Femur (tissue), 1 donor: ENCODE data around the gene S100A7A.
"Not testable (repeated sequence)": the region's sequence is repeated elsewhere in the genome, so short reads cannot be mapped to it uniquely, and the experiment has no call there.

Experiments
- DNase-seq: peaks from one replicate; pipeline ENCODE4 v3.0.0-alpha.2; 2017

The S100A7A gene

DNA sequence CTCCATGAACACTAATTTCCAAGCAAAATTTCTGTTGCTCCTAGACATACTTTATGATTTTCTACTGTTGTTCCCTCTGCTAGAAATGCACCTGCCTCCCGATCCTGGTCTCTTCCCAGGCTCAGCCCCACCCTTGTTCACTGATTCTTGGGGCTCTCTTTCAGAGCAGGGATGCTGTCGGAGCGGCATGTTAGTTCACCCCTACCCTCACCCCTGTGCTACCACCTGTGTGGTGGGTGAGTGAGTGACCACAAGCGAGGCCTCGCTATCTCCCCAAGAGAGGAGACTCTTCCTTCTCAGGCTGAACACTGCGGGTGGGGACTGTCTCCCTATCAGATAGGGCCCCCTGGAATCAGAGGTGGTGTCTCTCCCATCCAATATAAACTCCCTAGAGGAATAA, 20.5 kb upstream of the S100A7A start:
- DNase-seq, result no peak

DNA sequence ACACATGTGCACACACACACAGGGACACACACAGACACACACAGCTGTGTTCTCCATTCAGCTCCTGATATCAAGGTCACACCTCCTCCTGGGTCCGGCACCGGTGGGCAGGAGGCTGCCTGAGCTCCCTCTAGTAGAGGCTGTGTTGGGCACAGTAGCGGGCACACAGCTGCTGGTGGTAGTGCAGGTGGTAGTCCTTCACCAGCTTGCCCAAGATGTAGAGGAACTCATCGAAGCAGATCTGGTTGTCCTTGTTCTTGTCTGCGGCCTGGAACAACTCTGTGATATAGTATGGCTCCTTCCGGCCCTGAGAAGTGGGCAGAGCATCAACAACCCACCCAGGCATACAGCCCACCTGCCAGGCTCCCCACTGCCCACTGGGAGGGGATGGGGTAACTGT, 19.9 kb upstream of the S100A7A start:
- DNase-seq, result no peak

DNA sequence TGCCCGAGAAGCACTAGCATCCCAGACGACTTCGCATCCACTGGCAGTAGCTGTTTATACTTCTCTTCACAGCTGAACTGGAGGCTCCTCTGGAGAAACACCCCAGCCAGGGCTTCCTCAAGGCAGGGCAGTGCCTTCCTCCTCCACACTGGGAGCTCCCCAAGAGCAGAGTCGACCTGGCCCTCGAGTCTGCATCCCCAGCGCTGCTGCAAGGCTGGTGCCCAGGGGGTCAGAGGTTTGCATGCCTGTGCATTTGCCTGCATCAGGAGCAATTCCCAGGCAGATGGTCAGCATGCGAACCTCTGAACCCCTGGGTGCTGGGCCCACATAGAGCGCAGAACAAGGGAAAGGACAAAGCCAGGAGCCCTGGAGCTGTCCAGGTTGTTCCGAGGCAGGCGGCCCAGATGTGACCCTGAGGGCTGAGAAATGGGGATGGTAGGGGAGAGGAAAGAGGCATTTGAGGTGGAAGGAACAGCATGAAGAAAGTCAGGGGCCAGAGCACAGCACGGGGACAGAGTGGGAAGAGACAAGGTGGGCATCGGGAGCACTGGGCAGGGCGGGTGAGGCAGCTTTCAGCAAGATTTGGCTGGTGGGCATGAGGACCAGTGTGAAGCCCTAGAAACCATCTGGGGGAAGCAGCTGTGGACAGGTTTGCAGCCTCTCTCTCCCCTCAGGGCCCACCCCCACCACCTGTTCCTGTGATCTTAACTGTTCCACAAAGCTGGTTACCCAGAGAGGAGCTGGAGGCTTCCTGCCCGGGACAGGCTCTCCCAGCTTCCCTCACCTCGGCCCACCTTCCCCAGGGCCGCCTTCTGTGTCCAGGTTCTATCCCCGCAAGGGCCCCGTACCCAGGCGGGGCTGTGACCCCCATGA, 19.0 kb upstream of the S100A7A start:
- no peak for DNase-seq

DNA sequence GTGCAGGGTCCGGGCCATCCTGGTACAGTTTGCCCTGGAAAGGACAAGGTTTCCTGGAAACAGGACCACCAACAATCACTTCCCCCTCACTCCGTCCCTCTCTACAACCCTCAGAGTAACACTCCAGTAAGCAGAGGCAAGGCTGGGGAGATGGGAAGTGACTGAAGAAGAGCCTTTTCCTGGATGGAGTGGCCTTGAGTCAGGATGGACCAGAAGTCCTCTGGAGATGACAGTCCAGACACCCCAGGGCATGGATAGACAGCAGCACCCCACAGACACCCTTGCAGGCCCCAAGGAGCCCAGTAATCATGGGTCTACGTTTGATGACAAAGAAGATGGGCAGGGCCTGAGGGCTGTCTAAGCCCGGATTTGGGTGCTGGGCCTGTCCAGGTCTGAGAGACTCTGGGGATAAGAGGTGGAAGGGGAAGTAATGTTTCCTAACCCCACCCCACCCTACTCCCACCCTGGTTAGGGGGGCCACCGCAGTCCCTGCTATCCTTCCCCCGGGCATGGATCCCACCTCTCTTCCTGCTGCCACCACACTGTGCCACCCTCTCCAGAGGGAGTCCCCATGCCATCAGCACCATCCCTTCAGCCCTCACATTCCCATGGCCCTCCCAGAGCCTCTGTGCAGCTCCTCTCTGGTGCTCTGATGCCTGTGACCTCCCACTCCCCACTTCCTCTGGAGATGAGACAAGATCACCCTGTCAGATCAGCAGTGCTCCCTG, 18.2 kb upstream of the S100A7A start:
- DNase-seq, result no peak

DNA sequence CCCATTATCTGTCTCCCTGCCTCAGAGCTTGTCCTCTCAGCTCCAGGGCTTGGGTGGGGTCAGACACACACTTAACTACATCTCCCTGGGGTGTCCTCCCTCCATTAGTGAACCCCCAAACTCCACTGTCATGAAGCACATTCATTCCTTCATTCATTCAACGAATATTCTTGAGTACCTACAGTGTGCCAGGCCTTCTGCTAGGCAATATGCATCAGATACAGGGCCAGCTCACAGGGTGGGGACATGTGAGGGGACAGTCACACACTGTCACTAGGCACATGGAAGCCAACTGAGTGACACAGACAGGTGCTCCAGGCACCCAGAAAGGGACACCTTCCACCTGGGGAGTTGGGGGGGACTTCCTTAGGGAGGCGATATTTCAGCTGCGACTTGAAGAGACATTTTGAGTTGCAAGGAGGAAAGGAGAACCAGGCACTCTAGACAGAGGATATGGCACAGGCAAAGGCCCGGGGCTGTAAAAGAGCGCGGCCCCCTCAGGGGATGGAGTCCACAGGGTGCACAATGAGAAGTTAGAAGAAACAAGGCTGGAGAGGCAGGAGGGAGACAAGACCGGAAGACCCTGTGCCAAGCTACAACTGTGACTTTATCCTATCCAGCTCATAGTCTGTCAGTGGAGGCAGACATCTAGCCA, 16.8 kb upstream of the S100A7A start:
- no peak for DNase-seq

DNA sequence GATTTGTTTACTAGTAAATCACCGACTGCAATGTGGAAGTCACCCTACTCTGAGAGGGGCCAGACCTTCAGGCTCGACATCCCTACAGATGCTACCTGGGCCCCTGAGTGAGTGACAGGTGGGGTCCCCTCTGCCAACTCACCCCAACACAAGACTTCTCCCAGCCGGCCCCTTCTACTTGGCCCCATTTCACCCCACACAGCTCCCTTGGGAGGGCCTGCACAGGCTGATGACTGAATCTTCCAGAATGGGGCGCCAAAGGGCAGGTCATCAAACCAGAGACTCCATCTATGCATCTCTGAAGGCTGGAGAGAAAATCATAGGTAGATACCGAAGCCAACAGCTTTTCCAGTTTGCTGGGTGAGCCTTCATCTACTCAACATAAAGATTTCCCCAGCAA, 16.1 kb upstream of the S100A7A start:
- DNase-seq, result no peak

DNA sequence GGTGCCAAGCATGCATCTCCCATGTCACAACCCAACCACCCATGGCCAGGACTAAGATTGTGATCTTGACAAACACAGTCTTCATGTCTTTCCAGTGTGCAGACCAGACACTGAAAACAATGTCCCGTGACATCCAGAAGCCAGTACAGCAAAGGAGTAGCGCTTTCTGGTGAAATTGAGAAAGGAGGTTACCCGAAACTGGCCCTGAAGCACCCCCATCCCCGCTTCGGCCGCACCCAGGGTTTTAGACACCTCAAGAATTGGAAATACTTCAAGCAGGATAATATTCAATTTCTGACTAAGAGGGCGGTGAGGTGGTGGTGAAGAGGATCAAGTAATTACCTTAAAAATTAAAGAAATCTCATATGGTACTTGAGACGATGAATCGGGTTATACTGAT, 14.9 kb upstream of the S100A7A start:
- no peak for DNase-seq

DNA sequence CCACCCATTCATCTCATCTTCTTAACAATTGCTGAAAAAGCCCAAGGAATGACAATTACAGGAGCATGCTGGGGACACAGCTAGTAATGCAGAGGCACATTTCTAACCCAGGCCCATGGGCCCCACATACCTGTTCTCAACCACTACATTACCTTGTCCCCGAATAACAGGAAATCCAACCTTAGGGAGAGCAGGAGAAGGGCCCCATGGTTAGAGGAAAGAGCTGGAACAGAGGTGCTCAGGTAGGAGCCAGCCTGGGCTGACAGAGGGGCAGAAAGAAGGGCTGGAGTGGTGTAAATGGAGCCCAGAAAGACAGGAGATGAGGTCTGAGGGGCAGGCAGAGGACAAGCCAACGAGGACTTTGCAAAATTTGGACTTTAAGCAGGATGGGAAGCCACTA, 14.1 kb upstream of the S100A7A start:
- DNase-seq, result no peak

DNA sequence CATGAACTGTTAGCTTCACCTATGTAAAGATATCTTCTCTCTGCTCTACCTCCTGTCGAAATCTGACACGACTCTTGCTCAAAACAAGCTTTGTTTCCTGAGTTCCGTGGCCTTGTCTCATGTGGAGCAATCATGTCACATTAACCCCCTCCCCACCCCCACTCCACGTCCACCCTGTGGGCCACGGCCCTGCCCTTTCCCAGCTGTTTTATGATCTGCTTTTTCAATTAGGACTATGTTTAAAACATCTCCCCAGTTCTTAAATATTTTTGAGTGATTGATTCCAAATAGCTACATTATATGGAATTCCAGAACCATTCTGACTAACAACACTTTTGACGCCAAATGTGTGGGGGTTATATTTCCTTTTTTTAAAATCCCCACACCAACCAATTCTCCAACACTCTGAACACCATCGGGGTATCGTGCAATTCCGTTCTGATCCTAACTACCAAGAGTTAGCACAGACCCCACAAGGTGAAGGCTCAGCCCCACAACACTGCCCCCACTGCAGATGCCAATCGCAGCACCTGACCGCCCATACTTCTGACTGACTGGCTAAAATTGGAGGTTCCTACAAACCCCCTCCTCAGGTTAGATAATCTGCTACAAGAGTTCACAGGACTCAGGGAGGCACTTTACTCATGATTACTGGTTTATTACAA, 12.8 kb upstream of the S100A7A start:
- no peak for DNase-seq

DNA sequence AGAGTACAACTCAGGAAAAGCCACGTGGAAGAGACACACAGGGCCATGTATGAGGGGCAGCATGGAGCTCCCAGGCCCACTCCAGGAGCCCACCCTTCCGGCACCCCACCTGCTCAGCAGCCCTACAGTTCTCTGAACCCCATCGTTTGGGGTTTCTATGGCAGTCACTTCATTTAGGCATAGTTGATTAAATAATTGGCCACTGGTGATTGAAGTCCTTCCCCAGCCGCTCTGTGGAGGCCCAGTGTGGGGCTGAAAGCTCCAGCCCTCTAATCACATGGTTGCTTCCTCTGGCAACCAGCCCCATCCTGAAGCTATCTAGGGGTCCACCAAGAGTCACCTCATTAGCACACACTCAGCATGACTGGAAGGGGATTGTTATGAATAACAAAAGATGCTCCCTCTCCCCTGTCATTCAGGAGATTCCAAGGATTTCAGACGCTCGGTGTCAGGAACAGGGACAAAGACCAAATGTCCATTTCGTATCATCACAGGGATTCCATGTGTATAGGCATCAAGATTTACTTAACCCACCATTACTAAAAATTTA, 12.2 kb upstream of the S100A7A start:
- no peak for DNase-seq

DNA sequence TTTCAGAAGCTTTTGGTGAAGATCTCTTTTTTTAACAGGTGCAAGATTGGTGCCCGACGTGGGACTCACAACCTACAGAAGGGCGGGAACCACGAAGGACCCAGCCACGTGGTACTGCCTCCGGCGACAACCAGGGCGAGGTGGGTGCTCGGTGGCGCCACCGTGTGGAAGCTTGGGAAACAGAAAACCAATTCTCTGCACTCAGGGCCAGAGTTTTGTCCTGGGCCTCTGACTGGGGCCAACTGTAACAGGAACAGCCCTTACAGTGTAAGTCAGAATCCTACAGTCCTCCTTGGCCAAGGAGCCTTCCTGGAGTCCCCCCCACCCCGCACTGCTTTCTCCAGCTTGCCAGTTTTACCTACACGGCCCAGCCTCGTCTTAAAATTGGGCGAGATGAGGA, 11.6 kb upstream of the S100A7A start:
- DNase-seq, result peak; percentile 31

DNA sequence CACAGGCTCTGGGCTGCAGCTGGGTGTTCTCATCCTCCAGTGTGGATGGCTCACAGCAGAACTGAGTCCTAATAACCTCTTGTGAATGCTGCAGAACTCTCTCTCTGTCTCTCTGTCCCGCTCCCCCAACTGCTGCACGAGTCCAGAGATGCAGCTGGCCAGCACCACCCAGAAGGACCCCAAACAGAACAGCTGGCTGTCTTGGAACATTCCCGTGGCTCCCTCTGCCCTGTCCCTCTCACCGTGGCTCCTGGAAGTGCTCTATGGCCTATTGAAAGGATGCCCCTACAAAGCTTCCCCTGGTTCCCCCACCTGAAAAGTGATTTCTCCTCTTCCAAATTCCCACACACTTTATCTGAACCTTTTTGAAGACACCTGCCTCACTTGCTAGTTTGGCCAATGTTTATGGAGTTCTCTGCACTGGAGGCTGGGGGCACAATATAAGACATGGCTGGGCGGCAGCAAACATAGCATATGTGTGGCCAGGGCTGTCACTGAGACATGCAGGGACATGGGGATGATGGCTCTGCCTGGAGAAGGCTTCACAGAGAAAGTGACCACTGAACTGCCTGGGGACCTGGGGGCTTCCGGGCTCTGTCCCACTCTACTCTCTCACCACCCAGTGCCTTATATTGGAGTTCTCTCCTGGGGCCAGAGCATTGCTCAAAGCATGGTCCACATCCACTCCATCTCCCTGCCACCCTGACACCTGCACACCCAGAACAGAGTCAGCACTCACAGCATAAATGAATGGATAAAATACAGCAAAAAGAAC, 10.3 kb upstream of the S100A7A start:
- DNase-seq, result not testable (repeated sequence)

DNA sequence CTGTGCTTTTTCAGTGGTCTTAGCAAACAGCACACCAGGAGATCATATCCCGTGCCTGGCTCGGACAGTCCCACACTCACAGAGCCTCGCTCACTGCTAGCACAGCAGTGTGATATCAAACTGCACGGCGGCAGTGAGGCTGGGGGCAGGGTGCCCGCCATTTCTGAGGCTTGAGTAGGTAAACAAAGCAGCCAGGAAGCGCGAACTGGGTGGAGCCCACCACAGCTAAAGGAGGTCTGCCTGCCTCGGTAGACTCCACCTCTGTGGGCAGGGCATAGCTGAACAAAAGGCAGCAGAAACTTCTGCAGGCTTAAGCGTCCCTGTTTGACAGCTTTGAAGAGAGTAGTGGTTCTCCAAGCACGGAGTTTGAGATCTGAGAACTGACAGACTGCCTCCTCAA, 9.0 kb upstream of the S100A7A start:
- not testable (repeated sequence) for DNase-seq

DNA sequence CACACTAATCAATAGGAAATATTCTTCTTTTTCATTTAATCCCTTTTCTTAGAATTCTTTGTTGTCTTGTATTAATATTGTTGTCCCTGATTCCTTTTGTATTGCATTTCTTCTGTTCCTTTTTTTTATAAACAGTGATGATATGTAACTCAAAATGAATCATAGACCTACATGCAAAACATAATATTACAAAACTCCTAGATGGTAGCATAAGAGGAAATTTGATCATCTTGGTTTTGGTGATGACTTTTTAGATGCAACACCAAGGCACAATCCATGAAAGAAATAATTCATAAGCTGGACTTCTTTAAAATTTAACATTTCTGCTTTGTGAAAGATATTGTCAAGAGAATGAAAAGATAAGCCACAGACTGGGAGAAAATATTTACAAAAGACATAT, 2.4 kb upstream of the S100A7A start:
- not testable (repeated sequence) for DNase-seq

DNA sequence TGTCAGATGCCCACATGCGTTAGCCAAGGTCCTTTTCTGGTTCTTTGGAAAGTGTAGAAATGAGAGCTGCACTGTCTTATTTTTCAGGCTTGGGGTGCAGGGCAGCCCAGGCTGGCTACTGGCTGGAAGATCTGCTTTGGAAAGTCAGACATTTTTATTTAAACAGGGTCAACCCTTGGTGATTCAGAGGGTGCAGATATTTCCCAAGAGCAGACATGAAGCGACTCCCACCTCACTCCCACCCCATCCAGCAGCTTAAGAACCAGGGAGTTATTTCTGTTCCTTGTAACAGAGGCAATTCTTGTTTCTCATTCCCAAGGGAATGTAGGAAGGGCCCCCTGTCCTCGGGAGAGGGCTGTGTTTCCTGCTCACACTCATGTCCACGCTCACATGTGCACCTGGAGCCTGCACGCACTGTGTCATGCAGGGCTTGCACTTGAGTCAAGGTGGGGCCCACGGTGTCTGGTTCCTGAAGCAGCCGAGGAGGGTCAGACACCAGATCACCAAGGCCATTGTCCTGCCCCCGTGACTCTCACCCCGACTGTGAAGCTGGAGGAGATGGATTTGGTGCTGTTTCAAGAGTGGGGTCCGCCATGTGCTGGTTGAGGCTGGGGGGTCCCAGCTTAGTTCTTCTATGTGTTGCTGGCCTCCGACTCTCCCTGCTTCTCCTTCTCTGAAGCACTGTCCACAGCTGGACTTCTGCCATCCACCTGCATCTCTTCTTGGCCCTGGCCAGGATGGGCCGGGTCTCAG, 992 bp downstream of the S100A7A start:
- DNase-seq, result no peak

DNA sequence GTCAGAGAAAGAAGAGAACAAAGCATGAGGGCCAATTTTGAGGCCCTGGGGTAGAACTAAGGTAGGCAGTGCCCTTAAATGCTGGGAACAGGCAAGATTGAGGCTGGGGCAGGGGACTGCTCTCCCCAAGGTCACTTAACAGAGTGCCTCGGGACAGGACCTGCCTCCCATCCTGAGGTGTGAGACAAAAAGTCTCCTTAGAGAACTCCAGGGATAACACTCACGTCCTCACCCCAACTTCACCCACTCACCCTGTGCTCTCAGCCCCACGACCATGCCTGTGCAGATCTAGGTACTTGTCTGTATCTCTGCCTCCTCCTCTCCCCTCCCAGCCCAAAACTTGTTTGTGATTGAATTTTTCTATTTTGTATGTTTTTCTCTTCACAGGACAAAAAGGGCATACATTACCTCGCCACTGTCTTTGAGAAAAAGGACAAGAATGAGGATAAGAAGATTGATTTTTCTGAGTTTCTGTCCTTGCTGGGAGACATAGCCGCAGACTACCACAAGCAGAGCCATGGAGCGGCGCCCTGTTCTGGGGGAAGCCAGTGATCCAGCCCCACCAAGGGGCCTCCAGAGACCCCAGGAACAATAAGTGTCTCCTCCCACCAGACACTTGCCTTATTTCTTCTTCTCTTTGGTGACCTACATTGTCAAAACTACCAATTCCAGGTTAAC, 2.6 kb downstream of the S100A7A start:
- not testable (repeated sequence) for DNase-seq

DNA sequence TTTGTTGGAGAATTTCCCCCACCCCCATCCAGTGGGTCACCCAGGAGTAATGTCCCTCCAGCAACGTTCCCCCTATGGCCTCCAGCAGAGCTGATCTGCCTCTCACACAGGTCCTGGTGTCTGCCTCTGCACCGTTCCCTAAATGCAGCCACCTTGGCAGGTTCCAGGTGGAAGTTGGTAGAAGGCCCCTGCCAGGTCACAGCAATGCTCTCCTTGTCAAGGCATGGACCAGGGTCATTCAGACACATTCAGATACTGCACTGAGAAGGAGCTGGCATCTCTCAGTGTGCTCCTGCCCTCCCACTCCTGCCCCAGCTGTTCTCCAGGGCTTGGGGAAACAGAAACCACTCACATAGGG, 3.1 kb downstream of the S100A7A start:
- not testable (repeated sequence) for DNase-seq

DNA sequence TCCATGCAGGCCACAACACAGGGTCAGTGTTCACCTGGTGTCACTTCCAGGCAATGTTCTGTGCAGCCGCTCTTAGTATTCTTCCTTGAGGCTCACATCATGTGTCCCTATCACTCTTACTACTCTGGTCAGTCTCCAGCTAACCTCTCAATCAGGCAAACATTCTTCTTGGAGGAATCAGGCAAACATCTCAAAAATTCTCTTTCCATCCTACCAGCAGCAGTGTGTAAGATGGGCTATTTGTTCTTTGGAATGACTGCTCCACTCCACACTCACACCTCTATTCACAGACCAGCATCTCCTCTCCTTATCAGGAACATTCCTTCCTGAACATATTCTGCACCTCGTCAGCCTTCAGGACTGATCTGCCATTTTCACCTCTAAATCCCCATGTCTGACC, 4.0 kb downstream of the S100A7A start:
- no peak for DNase-seq

DNA sequence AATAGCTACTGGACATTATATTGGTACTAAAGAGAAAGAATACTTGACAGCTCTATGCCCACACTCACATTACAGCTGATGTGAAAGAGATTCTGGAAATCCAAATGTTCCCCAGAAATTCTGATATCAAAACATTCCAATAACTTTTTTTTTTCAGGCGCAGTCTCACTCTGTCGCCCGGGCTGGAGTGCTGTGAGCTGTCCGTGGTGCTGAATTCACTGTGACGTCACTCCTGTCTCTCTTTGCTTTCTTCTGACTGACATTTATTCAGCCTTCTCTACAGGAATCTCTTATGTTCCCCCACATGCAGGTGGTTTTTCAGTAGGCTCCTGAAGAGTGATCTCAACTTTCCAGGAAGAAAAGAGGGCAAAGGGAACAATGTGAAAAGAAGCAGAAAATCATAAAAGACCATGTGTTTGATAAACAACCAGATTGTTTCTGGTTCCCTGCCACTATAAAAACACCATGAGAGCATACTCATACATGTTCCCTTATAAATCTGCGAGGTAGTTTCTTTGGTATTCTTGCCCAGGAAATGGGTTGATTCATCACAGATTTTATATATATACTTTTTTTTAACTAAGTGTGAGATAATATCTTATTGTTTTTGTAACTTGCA, 6.2 kb downstream of the S100A7A start:
- DNase-seq, result peak; percentile 82

DNA sequence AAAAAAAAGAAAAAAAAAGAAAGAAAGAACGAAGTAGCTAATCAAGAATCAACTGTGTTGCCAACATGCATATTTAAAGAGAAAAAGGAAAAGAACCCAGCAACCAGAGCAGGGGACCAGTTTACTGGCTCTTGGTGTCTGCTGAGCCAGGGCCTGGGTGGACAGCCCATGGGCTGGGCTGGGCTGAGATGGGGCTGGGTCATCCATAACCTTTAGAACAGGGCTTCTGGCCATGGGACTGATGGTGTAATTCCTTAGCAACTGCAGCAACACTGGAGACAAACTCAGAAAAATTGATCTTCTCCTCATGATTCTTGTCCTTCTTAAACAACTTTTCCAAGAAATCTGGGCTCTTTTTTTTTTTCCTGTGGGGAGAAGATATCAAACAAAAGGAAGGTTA, 10.5 kb downstream of the S100A7A start:
- DNase-seq, result no peak
